HG03175 (cell line): Measurements from ENCODE around the gene FIS1.
"Not testable (repeated sequence)": the region's sequence is repeated elsewhere in the genome, so short reads cannot be mapped to it uniquely, and the experiment has no call there.

Experiments used
- ATAC-seq: cut with Tn5 transposase; IDR thresholded peaks from one replicate; pipeline ENCODE4 v1.9.1; 2021; ENCODE audit warnings: mild to moderate bottlenecking, moderate library complexity; ENCODE audit not compliant: unreplicated experiment

FIS1 gene

GRCh38 chr7:101206665-101207042 is 38.2 kb downstream of the FIS1 start:
- ATAC-seq = no peak

- ATAC-seq = no peak
Observed at GRCh38 chr7:101205901-101206664, 38.8 kb downstream of the FIS1 start.

GRCh38 chr7:101203740-101204738 is 40.8 kb downstream of the FIS1 start:
- not testable (repeated sequence) for ATAC-seq

- ATAC-seq = no peak
Observed at GRCh38 chr7:101202603-101202918, 42.3 kb downstream of the FIS1 start.

GRCh38 chr7:101201695-101202602 is 42.9 kb downstream of the FIS1 start:
- ATAC-seq = no peak

- ATAC-seq = no peak
Observed at GRCh38 chr7:101200862-101201599, 43.9 kb downstream of the FIS1 start, which contains the start of gene MOGAT3. Gene MOGAT3 (minus strand): TSS chr7:101201036. CDS start chr7:101200854, 182 bp downstream.

GRCh38 chr7:101200504-101200861 is 44.4 kb downstream of the FIS1 start:
- no peak for ATAC-seq

GRCh38 chr7:101199522-101199921 is 45.4 kb downstream of the FIS1 start:
- not testable (repeated sequence) for ATAC-seq

- no peak for ATAC-seq
Observed at GRCh38 chr7:101198476-101198875, 46.4 kb downstream of the FIS1 start.

- ATAC-seq = no peak
Observed at GRCh38 chr7:101197991-101198390, 46.9 kb downstream of the FIS1 start.

GRCh38 chr7:101195884-101196283 is 49.0 kb downstream of the FIS1 start:
- ATAC-seq = no peak
